Natural killer cell (primary cell): Measurements from ENCODE around the gene MYO7B. TPM values are rescaled to one million over a fixed set of nuclear protein-coding genes. Genes with fewer than 3 reads are reported as not detected.

Experiments used
- ATAC-seq, 3 donors: fragments of 150-1000 bp in 2 of 3; fragments of 200-7000 bp in 1 of 3; cut with Tn5 transposase; 1 replicate in 1 of 3; 2 replicates in 2 of 3; pipeline ENCODE4 v1.10.0; 2021; ENCODE audit warnings: mild to moderate bottlenecking in 2 of 3, moderate library complexity in 2 of 3
- DNase-seq, 2 donors: peaks; one replicate each; pipeline versions ENCODE4 v3.0.0 to v3.0.0-alpha.2; 2013 to 2021; ENCODE audit warnings: mixed read lengths in 1 of 2
- H3K27ac ChIP-seq: one replicate; pipeline ENCODE4 v1.5.1; 2013; ENCODE audit warnings: mild to moderate bottlenecking, low read length
- H3K27me3 ChIP-seq: one replicate; pipeline ENCODE4 v1.6.1; 2013; ENCODE audit warnings: low read length; ENCODE audit not compliant: control insufficient read depth, insufficient read depth
- H3K36me3 ChIP-seq: one replicate; pipeline ENCODE4 v1.6.1; 2013; ENCODE audit warnings: low read length; ENCODE audit not compliant: control insufficient read depth, insufficient read depth
- H3K4me1 ChIP-seq: one replicate; pipeline ENCODE4 v1.6.1; 2013; ENCODE audit warnings: low read length; ENCODE audit not compliant: control insufficient read depth, insufficient read depth
- H3K4me3 ChIP-seq: one replicate; pipeline ENCODE4 v1.5.1; 2013; ENCODE audit warnings: low read length
- H3K9me3 ChIP-seq: one replicate; pipeline ENCODE4 v1.6.1; 2013; ENCODE audit warnings: low read length; ENCODE audit not compliant: control insufficient read depth, insufficient read depth
- H3K27ac Mint-ChIP-seq, 2 donors: one replicate each; pipeline ENCODE4 v1.8.0; 2022; ENCODE audit warnings: mild to moderate bottlenecking in 2 of 2, mixed read lengths in 2 of 2, moderate library complexity in 1 of 2
- H3K27me3 Mint-ChIP-seq, 2 donors: one replicate each; pipeline ENCODE4 v1.8.0; 2022; ENCODE audit warnings: low read depth in 2 of 2, mixed read lengths in 2 of 2
- H3K36me3 Mint-ChIP-seq: one replicate; pipeline ENCODE4 v1.8.0; 2022; ENCODE audit warnings: mixed read lengths
- H3K4me1 Mint-ChIP-seq, 2 donors: one replicate each; pipeline ENCODE4 v1.8.0; 2022; ENCODE audit warnings: mixed read lengths in 2 of 2
- H3K4me3 Mint-ChIP-seq: one replicate; pipeline ENCODE4 v1.8.0; 2022; ENCODE audit warnings: mild to moderate bottlenecking, moderate library complexity, mixed read lengths
- H3K9me3 Mint-ChIP-seq, 2 donors: one replicate each; pipeline ENCODE4 v1.8.0; 2022; ENCODE audit warnings: mixed read lengths in 2 of 2
- WGBS: methylation state at CpG from one replicate; pipeline ENCODE4 v1.1.7; 2013; ENCODE audit warnings: missing lambda C conversion rate; ENCODE audit not compliant: insufficient coverage; 5-methylcytosine and 5-hydroxymethylcytosine counted together
- intact Hi-C: fragments of 100-400 bp; cut with micrococcal nuclease; formaldehyde crosslinking; loops from one replicate; pipeline ENCODE4 v1.14.2; 2022
- total RNA-seq, 4 donors: library from RNA; stranded (reverse); fragments of 120-200 nt in 1 of 4; gene quantifications; one replicate each; pipeline versions ENCODE4 v1.2.3 to v1.2.4, GENCODE V29; 2013 to 2022
- TF ChIP-seq, protein P1 (sequence below): fragments of 200-600 bp; IDR thresholded peaks from one replicate; pipeline ENCODE4 v1.8.0; 2022; ENCODE audit warnings: antibody characterized with exemption

Gene MYO7B
- total RNA-seq, 3 donors from 2014 or later (not counting 1 experiment from before 2014, with no cell fraction given), result 0.14 to 0.45 (median 0.25) TPM

DNA sequence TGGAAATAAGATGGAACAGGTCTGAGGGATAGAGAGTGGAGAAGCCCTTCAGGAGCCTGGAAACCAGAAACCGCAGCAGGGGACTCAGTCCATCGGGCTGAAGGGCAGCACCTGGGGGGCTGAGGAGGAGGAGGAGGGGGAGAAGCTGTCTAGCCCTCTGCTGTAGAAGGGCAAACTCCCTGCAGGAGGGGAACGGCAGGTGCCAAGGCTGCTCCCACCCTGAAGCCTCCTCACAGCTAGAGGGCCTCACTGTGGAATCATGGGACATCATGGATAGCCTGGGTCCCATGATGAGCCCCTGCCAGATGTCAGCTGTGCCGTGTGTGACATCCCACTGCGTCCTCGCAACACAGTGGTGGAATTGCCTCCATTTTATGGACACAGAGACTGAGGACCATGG lies 435 bp downstream of the MYO7B start:
- H3K9me3 ChIP-seq, result no peaks in the 10 kb centered on the region
- WGBS, result 88% methylated on average over 6 of the region's 6 CpGs
- H3K27me3 Mint-ChIP-seq, result peaks cover 11 to 26% of the 10 kb centered on the region in 2 donors
- ATAC-seq (no peak), DNase-seq (no peak)
- TF ChIP-seq, protein P1, sequence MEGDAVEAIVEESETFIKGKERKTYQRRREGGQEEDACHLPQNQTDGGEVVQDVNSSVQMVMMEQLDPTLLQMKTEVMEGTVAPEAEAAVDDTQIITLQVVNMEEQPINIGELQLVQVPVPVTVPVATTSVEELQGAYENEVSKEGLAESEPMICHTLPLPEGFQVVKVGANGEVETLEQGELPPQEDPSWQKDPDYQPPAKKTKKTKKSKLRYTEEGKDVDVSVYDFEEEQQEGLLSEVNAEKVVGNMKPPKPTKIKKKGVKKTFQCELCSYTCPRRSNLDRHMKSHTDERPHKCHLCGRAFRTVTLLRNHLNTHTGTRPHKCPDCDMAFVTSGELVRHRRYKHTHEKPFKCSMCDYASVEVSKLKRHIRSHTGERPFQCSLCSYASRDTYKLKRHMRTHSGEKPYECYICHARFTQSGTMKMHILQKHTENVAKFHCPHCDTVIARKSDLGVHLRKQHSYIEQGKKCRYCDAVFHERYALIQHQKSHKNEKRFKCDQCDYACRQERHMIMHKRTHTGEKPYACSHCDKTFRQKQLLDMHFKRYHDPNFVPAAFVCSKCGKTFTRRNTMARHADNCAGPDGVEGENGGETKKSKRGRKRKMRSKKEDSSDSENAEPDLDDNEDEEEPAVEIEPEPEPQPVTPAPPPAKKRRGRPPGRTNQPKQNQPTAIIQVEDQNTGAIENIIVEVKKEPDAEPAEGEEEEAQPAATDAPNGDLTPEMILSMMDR, result no peak
- H3K4me1 Mint-ChIP-seq, result no peaks in the 10 kb centered on the region
- H3K4me3 Mint-ChIP-seq, result no peak overlapping the region
- H3K36me3 Mint-ChIP-seq, result no peaks in the 10 kb centered on the region
- no peak overlapping the region for H3K27ac ChIP-seq
- H3K27me3 ChIP-seq, result no peaks in the 10 kb centered on the region
- H3K9me3 Mint-ChIP-seq, result no peaks in the 10 kb centered on the region
- intact Hi-C loops, result no loop called here
- H3K27ac Mint-ChIP-seq, result no peak overlapping the region
- H3K4me3 ChIP-seq, result no peak overlapping the region
- H3K36me3 ChIP-seq, result no peaks in the 10 kb centered on the region
- no peaks in the 10 kb centered on the region for H3K4me1 ChIP-seq

DNA sequence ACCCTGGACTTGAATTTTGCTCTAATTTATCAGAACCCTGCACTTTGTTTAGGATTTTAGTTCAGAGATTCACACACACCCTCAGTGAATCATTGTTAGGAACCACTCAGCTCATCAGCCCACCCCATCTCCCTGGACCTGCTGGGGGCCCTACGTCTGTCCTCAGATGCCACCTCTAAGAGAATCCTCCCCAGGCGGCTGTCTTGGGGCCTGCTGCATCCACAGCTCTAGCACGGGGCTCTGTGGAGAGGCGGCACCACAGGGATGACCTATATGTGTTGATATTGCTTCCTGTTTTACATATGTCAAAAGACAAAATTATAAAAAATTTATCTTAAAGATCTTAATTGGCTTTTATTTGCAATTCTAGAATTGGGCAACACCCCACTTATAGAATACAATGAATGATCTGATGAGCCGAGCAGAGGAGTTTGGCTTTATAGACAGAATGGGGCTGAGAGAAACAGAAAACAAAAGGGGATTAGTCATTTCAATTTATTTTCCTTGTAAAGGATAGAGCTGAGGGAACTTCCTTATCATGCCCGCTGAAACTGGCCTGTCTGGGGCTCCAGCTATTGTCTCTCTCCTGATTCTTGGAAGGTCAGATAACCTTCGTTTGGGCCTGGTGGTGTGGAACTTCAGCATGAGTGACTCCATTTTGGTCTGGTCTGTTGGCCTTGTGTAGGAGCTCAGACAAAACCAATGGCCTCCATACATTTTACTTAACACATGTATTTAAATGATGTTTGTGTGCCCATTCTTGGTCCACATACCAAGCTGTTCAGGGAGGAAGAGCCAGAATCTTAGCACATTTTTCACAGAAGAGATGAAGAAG lies 1.4 kb downstream of the MYO7B start:
- ATAC-seq, result no peak
- Histone ChIP-seq H3K4me1 (no peaks in the 10 kb centered on the region), H3K4me3 (no peak overlapping the region), H3K27ac (no peak overlapping the region), H3K27me3 (no peaks in the 10 kb centered on the region), H3K9me3 (no peaks in the 10 kb centered on the region), H3K36me3 (no peaks in the 10 kb centered on the region)
- Mint-ChIP-seq H3K9me3 (no peaks in the 10 kb centered on the region), H3K27ac (no peak overlapping the region), H3K4me3 (no peak overlapping the region), H3K4me1 (no peaks in the 10 kb centered on the region), H3K36me3 (no peaks in the 10 kb centered on the region), H3K27me3 (peaks cover 11 to 19% of the 10 kb centered on the region in 2 donors)
- TF ChIP-seq, protein P1, result no peak
- WGBS, result 86% methylated on average over 6 of the region's 7 CpGs
- DNase-seq, result no peak
- intact Hi-C loops, result no loop called here

DNA sequence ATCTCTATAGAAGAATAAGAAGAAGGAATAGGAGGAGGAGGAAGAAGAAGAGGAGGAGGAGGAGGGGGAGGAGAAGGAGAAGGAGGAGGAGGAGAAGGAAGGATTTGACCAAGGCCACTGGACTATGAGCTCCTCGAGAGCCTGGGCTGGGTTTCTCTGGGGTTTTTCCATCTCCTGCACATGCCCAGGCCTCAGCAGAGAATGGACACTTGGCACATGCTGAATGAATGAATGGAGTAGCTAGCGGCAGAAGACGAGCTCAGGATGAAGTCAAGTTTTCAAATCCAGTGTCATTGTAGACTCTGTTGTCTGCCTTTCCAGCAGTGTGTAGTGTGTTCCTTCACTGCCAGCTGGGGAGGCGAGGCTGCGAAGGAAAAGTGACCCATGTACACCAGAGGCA lies 2.2 kb downstream of the MYO7B start:
- Histone ChIP-seq H3K36me3 (no peaks in the 10 kb centered on the region), H3K9me3 (no peaks in the 10 kb centered on the region), H3K4me3 (no peak overlapping the region), H3K4me1 (no peaks in the 10 kb centered on the region), H3K27me3 (no peaks in the 10 kb centered on the region), H3K27ac (no peak overlapping the region)
- H3K36me3 Mint-ChIP-seq, result no peaks in the 10 kb centered on the region
- TF ChIP-seq, protein P1, result no peak
- no peaks in the 10 kb centered on the region for H3K4me1 Mint-ChIP-seq
- intact Hi-C loops, result no loop called here
- WGBS, result 92% methylated on average over 5 of the region's 5 CpGs
- no peaks in the 10 kb centered on the region for H3K9me3 Mint-ChIP-seq
- H3K27me3 Mint-ChIP-seq, result peaks cover 16 to 18% of the 10 kb centered on the region in 2 donors
- no peak overlapping the region for H3K4me3 Mint-ChIP-seq
- ATAC-seq (no peak), DNase-seq (no peak)
- no peak overlapping the region for H3K27ac Mint-ChIP-seq

DNA sequence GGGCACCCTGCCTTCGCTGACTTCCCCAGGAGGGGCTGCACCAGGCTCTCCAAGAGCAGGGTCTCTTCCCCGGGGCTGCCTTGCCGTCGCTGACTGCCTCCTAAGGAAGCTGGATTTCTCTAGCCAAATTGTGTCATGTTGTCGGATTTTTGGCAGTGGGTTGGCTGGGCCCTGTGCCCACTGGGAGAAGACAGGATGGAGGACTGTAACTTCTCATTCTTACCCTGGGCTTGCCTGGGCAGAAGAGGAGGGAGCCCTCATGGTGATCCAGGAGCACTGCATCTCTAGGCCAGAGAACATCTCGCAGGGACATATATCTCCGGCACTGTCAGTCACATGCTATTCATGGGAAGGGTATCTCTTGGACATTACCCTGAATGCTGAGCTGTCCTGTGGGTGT lies 6.3 kb downstream of the MYO7B start:
- ATAC-seq (no peak), DNase-seq (no peak)
- Histone ChIP-seq H3K27ac (no peak overlapping the region), H3K36me3 (no peaks in the 10 kb centered on the region), H3K4me3 (no peak overlapping the region), H3K4me1 (no peaks in the 10 kb centered on the region), H3K27me3 (no peaks in the 10 kb centered on the region), H3K9me3 (no peaks in the 10 kb centered on the region)
- H3K4me3 Mint-ChIP-seq, result no peak overlapping the region
- WGBS, result 94% methylated on average over 7 of the region's 7 CpGs
- H3K4me1 Mint-ChIP-seq, result no peaks in the 10 kb centered on the region
- H3K27me3 Mint-ChIP-seq, result peaks cover 0 to 6% of the 10 kb centered on the region in 2 donors
- H3K36me3 Mint-ChIP-seq, result no peaks in the 10 kb centered on the region
- H3K9me3 Mint-ChIP-seq, result no peaks in the 10 kb centered on the region
- intact Hi-C loops, result no loop called here
- TF ChIP-seq, protein P1, result no peak
- no peak overlapping the region for H3K27ac Mint-ChIP-seq
